Breast epithelium (tissue), 3 donors: ENCODE data around the gene ATP8B3.

ENCODE experiments used
- CTCF ChIP-seq, 3 donors: fragments of 450-650 bp; IDR thresholded peaks; one replicate each; pipeline ENCODE4 v1.5.1; 2016 to 2017; ENCODE audit warnings: antibody characterized with exemption in 3 of 3, mild to moderate bottlenecking in 3 of 3, moderate library complexity in 3 of 3
- POLR2A ChIP-seq: fragments of 450-650 bp; IDR thresholded peaks from one replicate; pipeline ENCODE4 v1.6.1; 2016; ENCODE audit warnings: antibody characterized with exemption, mild to moderate bottlenecking, moderate library complexity
- POLR2AphosphoS5 ChIP-seq, 3 donors: sonication (generic); formaldehyde crosslinking; IDR thresholded peaks; one replicate each; pipeline ENCODE4 v1.6.1; 2017; ENCODE audit warnings: antibody characterized with exemption in 3 of 3

GRCh38 chr19:1818549-1819195, 6.6 kb upstream of the ATP8B3 start:
- TF ChIP-seq CTCF (IDR thresholded peaks at IDR 0.05), result no peak
- no peak for TF ChIP-seq POLR2A
- TF ChIP-seq POLR2AphosphoS5 (IDR thresholded peaks at IDR 0.05), result no peak
